Measurements from ENCODE around the gene PDE7B. TPM values are rescaled to one million over a fixed set of nuclear protein-coding genes. Genes with fewer than 3 reads are reported as not detected.
A peak's percentile ranks its signal among the peaks of the same experiment; 100 is the strongest.

Gene PDE7B
- total and polyA plus RNA-seq, 2 of the 4 experiments (the other 2 are of a cell fraction): 7.8 to 12.4 TPM

- Histone ChIP-seq H3K4me1 (ENCODE audit: control insufficient read depth, insufficient read depth, low read length) (peaks cover 17% of the 10 kb centered on the region), H3K27me3 (ENCODE audit: control insufficient read depth, insufficient read depth, low read length) (no peaks in the 10 kb centered on the region), H3K9me1 (ENCODE audit: insufficient read depth, low read length) (peaks cover 8% of the 10 kb centered on the region; the same call in 1 of the 2 replicates), H3K23ac (ENCODE audit: low read depth, low read length) (no peak overlapping the region), H2AK5ac (ENCODE audit: low read depth, low read length) (no peak overlapping the region), H3K9me3 (ENCODE audit: control insufficient read depth, insufficient read depth, low read length) (no peaks in the 10 kb centered on the region), H3K36me3 (ENCODE audit: control insufficient read depth, insufficient read depth, low read length) (peaks cover 7% of the 10 kb centered on the region; the same call in 1 of the 2 replicates), H4K8ac (ENCODE audit: low read depth in 2 of 2, low read length in 2 of 2) (no peak overlapping the region), H2BK5ac (ENCODE audit: low read depth, low read length, poor library complexity, severe bottlenecking) (no peak overlapping the region), H3K4ac (ENCODE audit: low read depth, low read length) (0 out of 2 replicates have a peak overlapping the region, but pooled peaks have one; percentile 35), H3K4me2 (ENCODE audit: low read depth, low read length) (no peak overlapping the region), H3K18ac (ENCODE audit: low read depth, low read length) (no peak overlapping the region), H3K14ac (replicated peaks; ENCODE audit: low read depth, low read length) (no peak overlapping the region), H3K4me3 (ENCODE audit: insufficient read depth, low read depth, low read length) (no peak overlapping the region), H3K79me1 (ENCODE audit: low read depth in 1 of 2, low read length in 2 of 2) (peaks cover 33 to 74% of the 10 kb centered on the region in 2 experiments), H4K5ac (ENCODE audit: low read depth, low read length) (no peak overlapping the region), H3K27ac (ENCODE audit: insufficient read depth, low read length) (no peak overlapping the region), H2BK15ac (ENCODE audit: low read depth, low read length) (no peak overlapping the region), H2BK20ac (ENCODE audit: low read depth, low read length) (no peak overlapping the region), H2AK9ac (replicated peaks; ENCODE audit: low read depth, low read length, poor library complexity) (no peak overlapping the region), H3K9ac (ENCODE audit: low read depth, low read length) (no peak overlapping the region), H2BK120ac (ENCODE audit: low read depth, low read length) (no peak overlapping the region; the same call in 1 of the 2 replicates), H2AFZ (replicated peaks; ENCODE audit: low read length, poor library complexity) (no peak overlapping the region), H4K91ac (ENCODE audit: insufficient read depth, low read depth, low read length) (no peak overlapping the region), H3K56ac (ENCODE audit: extremely low read depth, insufficient read depth, low read length) (no peak overlapping the region), H4K20me1 (ENCODE audit: insufficient read depth, low read length) (peaks cover 7% of the 10 kb centered on the region; the same call in 1 of the 2 replicates)
- no peak for TF ChIP-seq RAD21 (IDR thresholded peaks at IDR 0.05; ENCODE audit: low read length)
- TF ChIP-seq MAFK (IDR thresholded peaks at IDR 0.05; ENCODE audit: low read depth, low read length): no peak
- no peak for TF ChIP-seq USF2 (IDR thresholded peaks at IDR 0.05; ENCODE audit: low read depth, low read length)
- TF ChIP-seq, protein P1, sequence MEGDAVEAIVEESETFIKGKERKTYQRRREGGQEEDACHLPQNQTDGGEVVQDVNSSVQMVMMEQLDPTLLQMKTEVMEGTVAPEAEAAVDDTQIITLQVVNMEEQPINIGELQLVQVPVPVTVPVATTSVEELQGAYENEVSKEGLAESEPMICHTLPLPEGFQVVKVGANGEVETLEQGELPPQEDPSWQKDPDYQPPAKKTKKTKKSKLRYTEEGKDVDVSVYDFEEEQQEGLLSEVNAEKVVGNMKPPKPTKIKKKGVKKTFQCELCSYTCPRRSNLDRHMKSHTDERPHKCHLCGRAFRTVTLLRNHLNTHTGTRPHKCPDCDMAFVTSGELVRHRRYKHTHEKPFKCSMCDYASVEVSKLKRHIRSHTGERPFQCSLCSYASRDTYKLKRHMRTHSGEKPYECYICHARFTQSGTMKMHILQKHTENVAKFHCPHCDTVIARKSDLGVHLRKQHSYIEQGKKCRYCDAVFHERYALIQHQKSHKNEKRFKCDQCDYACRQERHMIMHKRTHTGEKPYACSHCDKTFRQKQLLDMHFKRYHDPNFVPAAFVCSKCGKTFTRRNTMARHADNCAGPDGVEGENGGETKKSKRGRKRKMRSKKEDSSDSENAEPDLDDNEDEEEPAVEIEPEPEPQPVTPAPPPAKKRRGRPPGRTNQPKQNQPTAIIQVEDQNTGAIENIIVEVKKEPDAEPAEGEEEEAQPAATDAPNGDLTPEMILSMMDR (conservative IDR thresholded peaks at IDR 0.05; ENCODE audit: low read depth, low read length): no peak
- no peak for TF ChIP-seq RFX5 (IDR thresholded peaks at IDR 0.05; ENCODE audit: low read depth, low read length)
- no peak for TF ChIP-seq CEBPB (IDR thresholded peaks at IDR 0.05; ENCODE audit: low read depth, low read length)
- no peak for TF ChIP-seq RCOR1 (IDR thresholded peaks at IDR 0.05; ENCODE audit: insufficient replicate concordance, low read length)
- TF ChIP-seq CHD1 (IDR thresholded peaks at IDR 0.05; ENCODE audit: low read depth, low read length): no peak
- TF ChIP-seq ELK1 (IDR thresholded peaks at IDR 0.05; ENCODE audit: borderline replicate concordance, low read depth, low read length): no peak
- no peak for TF ChIP-seq FOS (IDR thresholded peaks at IDR 0.05; ENCODE audit: low read depth, low read length)
- TF ChIP-seq NFE2L2 (IDR thresholded peaks at IDR 0.05; ENCODE audit: low read depth, low read length): no peak
- TF ChIP-seq MXI1 (IDR thresholded peaks at IDR 0.05; ENCODE audit: borderline replicate concordance, low read depth, low read length): no peak
- TF ChIP-seq POLR2A (IDR thresholded peaks at IDR 0.05; ENCODE audit: low read depth, low read length): no peak
- in situ Hi-C loops (cut with MboI; ENCODE audit: low sequenced_read_pairs) (no loop called here), dilution Hi-C loops (cut with HindIII; ENCODE audit: low sequenced_read_pairs, unreplicated experiment) (no loop called here), intact Hi-C loops (cut with micrococcal nuclease) (no loop called here)
- no CpG with 5 or more reads among the region's 6 CpGs for WGBS, 2 experiments (ENCODE audit: extremely low coverage in 2 of 2, insufficient read length in 1 of 2)
- BruUV-seq (replicated peaks): no TSS peak
- peak; percentile 25 for DNase-seq
- ChIA-PET CTCF (interaction anchor here (1.0 kb wide), 1 partner anchor 13 kb away, joined by 4 read pairs; no protein-coding TSS in a partner anchor), POLR2A (ENCODE audit: unreplicated experiment) (no interaction called here)
- no peak for ATAC-seq (ENCODE audit: low read depth)
These were observed 238.4 kb downstream of the PDE7B start for GRCh38 chr6:136089876-136090275.
